Activated CD4-positive, CD25-positive, alpha-beta regulatory T cell treated with anti-CD3 and anti-CD28 coated beads, Interleukin-2, amount 50 U/mL, for 24 hours (primary cell): ENCODE data around the gene KRTAP2-3.

Experiments
- ATAC-seq, 2 donors: fragments of 150-1000 bp; cut with Tn5 transposase; one replicate each; pipeline ENCODE4 v1.10.0; 2021; ENCODE audit warnings: mild to moderate bottlenecking in 1 of 2, moderate library complexity in 1 of 2

KRTAP2-3 gene

GRCh38 chr17:41026715-41027471 is 33.0 kb downstream of the KRTAP2-3 start, which contains the start of gene KRTAP1-5:
TSS of gene KRTAP1-5 (minus strand) at chr17:41027208. CDS start at chr17:41027155, 53 bp downstream.
- no peak for ATAC-seq

- ATAC-seq, result no peak
Measured at GRCh38 chr17:41024697-41025096, 35.2 kb downstream of the KRTAP2-3 start.

- no peak for ATAC-seq
Measured at GRCh38 chr17:41020336-41020735, 39.6 kb downstream of the KRTAP2-3 start.

- no peak for ATAC-seq
Measured at GRCh38 chr17:41019415-41019814, 40.5 kb downstream of the KRTAP2-3 start.

GRCh38 chr17:41018541-41018940 is 41.4 kb downstream of the KRTAP2-3 start:
- no peak for ATAC-seq

GRCh38 chr17:41016578-41017215 is 43.2 kb downstream of the KRTAP2-3 start:
- ATAC-seq, result no peak

GRCh38 chr17:41015454-41015853 is 44.5 kb downstream of the KRTAP2-3 start:
- ATAC-seq, result no peak

- no peak for ATAC-seq
Measured at GRCh38 chr17:41013606-41014005, 46.3 kb downstream of the KRTAP2-3 start.

- no peak for ATAC-seq
Measured at GRCh38 chr17:41013181-41013580, 46.7 kb downstream of the KRTAP2-3 start.

- ATAC-seq, result no peak
Measured at GRCh38 chr17:41012326-41013120, 47.4 kb downstream of the KRTAP2-3 start.

GRCh38 chr17:41010441-41010840 is 49.5 kb downstream of the KRTAP2-3 start:
- no peak for ATAC-seq

GRCh38 chr17:41009936-41010335 is 50.0 kb downstream of the KRTAP2-3 start:
- ATAC-seq, result no peak

GRCh38 chr17:41009301-41009760 is 50.6 kb downstream of the KRTAP2-3 start:
- ATAC-seq, result no peak
